ENCODE data around the gene MX2. TPM values are rescaled to one million over a fixed set of nuclear protein-coding genes. Genes with fewer than 3 reads are reported as not detected.

Gene MX2
- total RNA-seq, 1 experiment from 2014 or later = 56.7 TPM

GRCh38 chr21:41315726-41316125 lies 46.1 kb upstream of the MX2 start:
- H3K4me3 ChIP-seq (ENCODE audit: low read depth in 2 of 2, low read length in 2 of 2) = no peak overlapping the region
- peaks cover under 1% of the 10 kb centered on the region for H3K27me3 ChIP-seq (ENCODE audit: control insufficient read depth, insufficient read depth, low read length)
- ATAC-seq = no peak
- no peaks in the 10 kb centered on the region for H3K9me3 ChIP-seq (ENCODE audit: control insufficient read depth, insufficient read depth, low read depth, low read length)
- no peaks in the 10 kb centered on the region for H3K36me3 ChIP-seq (ENCODE audit: control insufficient read depth, insufficient read depth, low read length)
- POLR2A ChIA-PET = no interaction called here
- intact Hi-C loops (cut with micrococcal nuclease; ENCODE audit: unreplicated experiment) (no loop called here), in situ Hi-C loops (cut with HindIII; ENCODE audit: low pct_unique_long_range_greater_than_20kb, low sequenced_read_pairs) (no loop called here)
- H3K4me1 ChIP-seq (ENCODE audit: control insufficient read depth, insufficient read depth, low read length) = no peaks in the 10 kb centered on the region
- TF ChIP-seq CTCF (IDR thresholded peaks at IDR 0.05) (no peak), SIN3A (IDR thresholded peaks at IDR 0.05; ENCODE audit: borderline replicate concordance, insufficient read depth, low read depth, low read length) (no peak), POLR2AphosphoS5 (IDR thresholded peaks at IDR 0.05; ENCODE audit: low read depth, low read length) (no peak), REST (IDR thresholded peaks at IDR 0.05; ENCODE audit: insufficient read depth in 1 of 2, low read depth in 2 of 2, low read length in 1 of 2) (no peak), TCF7L2 (IDR thresholded peaks at IDR 0.05; ENCODE audit: low read depth, low read length) (no peak)
- BruUV-seq (replicated peaks) = no TSS peak
- no peak overlapping the region for H3K27ac ChIP-seq (ENCODE audit: low read length)
- CTCF ChIA-PET = no interaction called here
- no peak for DNase-seq (ENCODE audit: low read depth, low spot score)

GRCh38 chr21:41316200-41317062 lies 45.4 kb upstream of the MX2 start, which contains the start of gene FAM3B:
TSS of gene FAM3B (plus strand) at chr21:41316801. CDS start at chr21:41316880, 79 bp downstream.
- POLR2A ChIA-PET = no interaction called here
- DNase-seq (ENCODE audit: low read depth, low spot score) (no peak), ATAC-seq (peak; percentile 45; the same call in 1 of the 2 replicates)
- no TSS peak for BruUV-seq (replicated peaks)
- Histone ChIP-seq H3K4me3 (ENCODE audit: low read depth in 2 of 2, low read length in 2 of 2) (peak within 1 kb of the TSS; percentile 14 to 26; a peak in 3 of 4 replicates), H3K27ac (ENCODE audit: low read length) (no peak within 1 kb of the TSS), H3K9me3 (ENCODE audit: control insufficient read depth, insufficient read depth, low read depth, low read length) (no peaks in the 10 kb centered on the region), H3K36me3 (ENCODE audit: control insufficient read depth, insufficient read depth, low read length) (no peaks in the 10 kb centered on the region), H3K4me1 (ENCODE audit: control insufficient read depth, insufficient read depth, low read length) (no peaks in the 10 kb centered on the region), H3K27me3 (ENCODE audit: control insufficient read depth, insufficient read depth, low read length) (no peaks in the 10 kb centered on the region; the same call in 1 of the 2 replicates)
- intact Hi-C loops (cut with micrococcal nuclease; ENCODE audit: unreplicated experiment) (no loop called here), in situ Hi-C loops (cut with HindIII; ENCODE audit: low pct_unique_long_range_greater_than_20kb, low sequenced_read_pairs) (no loop called here)
- CTCF ChIA-PET = no interaction called here
- TF ChIP-seq TCF7L2 (IDR thresholded peaks at IDR 0.05; ENCODE audit: low read depth, low read length) (no peak), CTCF (IDR thresholded peaks at IDR 0.05) (no peak), POLR2AphosphoS5 (IDR thresholded peaks at IDR 0.05; ENCODE audit: low read depth, low read length) (no peak), REST (IDR thresholded peaks at IDR 0.05; ENCODE audit: insufficient read depth in 1 of 2, low read depth in 2 of 2, low read length in 1 of 2) (no peak), SIN3A (IDR thresholded peaks at IDR 0.05; ENCODE audit: borderline replicate concordance, insufficient read depth, low read depth, low read length) (no peak)
